ENCODE data around the gene OR8H1.

The OR8H1 gene

GRCh38 chr11:56292154-56292553, at the start of gene OR8H1:
OR8H1 (minus strand) TSS chr11:56292254; CDS start chr11:56291062, 1,192 bp downstream.
- no peak for DNase-seq

GRCh38 chr11:56340289-56340688, 48.2 kb upstream of the OR8H1 start:
- DNase-seq = no peak

GRCh38 chr11:56333156-56333555, 41.1 kb upstream of the OR8H1 start:
- no peak for DNase-seq

- DNase-seq = no peak
Measured at GRCh38 chr11:56331861-56332491, 39.9 kb upstream of the OR8H1 start.

GRCh38 chr11:56314844-56315243, 22.8 kb upstream of the OR8H1 start, which contains the start of gene OR8K3:
OR8K3 (plus strand) TSS chr11:56315144; CDS start chr11:56318307, 3,163 bp downstream.
- no peak for DNase-seq

GRCh38 chr11:56307836-56308235, 15.8 kb upstream of the OR8H1 start:
- no peak for DNase-seq

GRCh38 chr11:56296898-56297297, 4.8 kb upstream of the OR8H1 start:
- no peak for DNase-seq

- DNase-seq = no peak
Measured at GRCh38 chr11:56273854-56274253, 18.2 kb downstream of the OR8H1 start, which contains the start of gene OR5T1. OR5T1 (plus strand) TSS chr11:56274154; CDS start chr11:56275639, 1,485 bp downstream.

GRCh38 chr11:56271092-56271491, 21.0 kb downstream of the OR8H1 start:
- no peak for DNase-seq

GRCh38 chr11:56251954-56252353, 40.1 kb downstream of the OR8H1 start, which contains the start of gene OR5T3:
OR5T3 (plus strand) TSS chr11:56252254; CDS start chr11:56252254, 0 bp downstream.
- DNase-seq = no peak
